DND-41 (cell line): ENCODE results near the gene GNAT1.
A peak's percentile ranks its signal among the peaks of the same experiment; 100 is the strongest.

ENCODE experiments used
- ATAC-seq: fragments of 200-7000 bp; cut with Tn5 transposase; 3 replicates; pipeline ENCODE4 v1.9.1; 2021; ENCODE audit warnings: low read depth; ENCODE audit not compliant: insufficient read depth
- DNase-seq: peaks from one replicate; pipeline ENCODE4 v3.0.0-alpha.2; 2020
- H2AFZ ChIP-seq: 2 replicates; pipeline ENCODE4 v1.6.0; 2012; ENCODE audit warnings: low read depth, low read length
- H3K27ac ChIP-seq: 2 replicates; pipeline ENCODE4 v1.5.1; 2012; ENCODE audit warnings: low read length, inconsistent platforms
- H3K27me3 ChIP-seq: fragments of 200-600 bp; sonication (generic); 2 replicates; pipeline ENCODE4 v1.6.0; 2012; ENCODE audit warnings: low read length, mild to moderate bottlenecking, inconsistent platforms; ENCODE audit not compliant: insufficient read depth, poor library complexity
- H3K36me3 ChIP-seq: 2 replicates; pipeline ENCODE4 v1.5.1; 2012; ENCODE audit warnings: low read length, inconsistent platforms; ENCODE audit not compliant: insufficient read depth
- H3K4me1 ChIP-seq: 2 replicates; pipeline ENCODE4 v1.5.1; 2012; ENCODE audit warnings: mild to moderate bottlenecking, low read length; ENCODE audit not compliant: insufficient read depth
- H3K4me2 ChIP-seq: 2 replicates; pipeline ENCODE4 v1.6.0; 2012; ENCODE audit warnings: mild to moderate bottlenecking, moderate library complexity, low read length, inconsistent platforms; ENCODE audit not compliant: insufficient read depth
- H3K4me3 ChIP-seq, 2 experiments: fragments of 200-600 bp in 1 of 2; shearing (Covaris generic) in 1 of 2; 2 replicates each; pipeline ENCODE4 v1.5.1; 2012 to 2016; ENCODE audit warnings: inconsistent platforms in 2 of 2, low read length in 2 of 2, mild to moderate bottlenecking in 2 of 2, low read depth in 1 of 2, moderate library complexity in 1 of 2
- H3K79me2 ChIP-seq: 2 replicates; pipeline ENCODE4 v1.6.0; 2012; ENCODE audit warnings: low read length, inconsistent platforms; ENCODE audit not compliant: insufficient read depth
- H3K9ac ChIP-seq: 2 replicates; pipeline ENCODE4 v1.6.0; 2012; ENCODE audit warnings: low read depth, mild to moderate bottlenecking, inconsistent platforms, low read length, moderate library complexity
- H3K9me3 ChIP-seq: 2 replicates; pipeline ENCODE4 v1.5.1; 2012; ENCODE audit warnings: low read length, moderate library complexity, mild to moderate bottlenecking, inconsistent platforms; ENCODE audit not compliant: insufficient read depth, severe bottlenecking
- H4K20me1 ChIP-seq: 2 replicates; pipeline ENCODE4 v1.6.0; 2012; ENCODE audit warnings: low read length; ENCODE audit not compliant: insufficient read depth
- EZH2 ChIP-seq: IDR thresholded peaks from 3 replicates; pipeline ENCODE4 v1.6.1; 2012; ENCODE audit warnings: borderline replicate concordance, low read depth, mild to moderate bottlenecking, moderate library complexity, low read length, inconsistent platforms; ENCODE audit not compliant: severe bottlenecking
- TF ChIP-seq, protein P1 (sequence below): IDR thresholded peaks from 2 replicates; pipeline ENCODE4 v1.5.1; 2012; ENCODE audit warnings: borderline replicate concordance, low read length, moderate library complexity, mild to moderate bottlenecking; ENCODE audit not compliant: poor library complexity, severe bottlenecking; ENCODE audit errors: extremely low read depth

The GNAT1 gene

DNA sequence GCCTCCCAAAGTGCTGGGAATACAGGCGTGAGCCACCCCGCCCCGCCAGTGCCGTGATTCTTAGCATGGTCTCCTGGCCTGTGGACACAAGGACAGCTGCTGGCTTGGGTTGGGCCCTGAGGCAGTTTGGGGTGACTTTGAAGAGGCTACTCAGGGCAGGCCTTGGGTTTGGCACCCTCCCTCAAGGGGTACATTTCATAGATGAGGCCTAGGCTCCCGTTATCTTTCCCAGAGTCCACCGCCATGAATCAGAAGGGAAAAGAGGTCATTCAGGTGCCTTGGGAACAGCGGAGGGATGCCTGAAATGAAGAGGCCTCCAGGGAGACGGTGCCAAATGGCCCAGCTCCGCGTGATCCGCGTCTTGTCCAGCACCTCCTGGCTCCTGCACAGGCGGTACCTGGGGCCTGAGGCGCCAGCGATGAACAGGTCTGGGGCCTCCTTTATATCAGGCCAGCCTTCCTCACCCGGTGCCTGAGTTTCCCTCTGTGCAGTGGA, 53.9 kb downstream of the GNAT1 start:
- peak overlapping the region; percentile 66 for H3K4me2 ChIP-seq
- no peak for ATAC-seq

DNA sequence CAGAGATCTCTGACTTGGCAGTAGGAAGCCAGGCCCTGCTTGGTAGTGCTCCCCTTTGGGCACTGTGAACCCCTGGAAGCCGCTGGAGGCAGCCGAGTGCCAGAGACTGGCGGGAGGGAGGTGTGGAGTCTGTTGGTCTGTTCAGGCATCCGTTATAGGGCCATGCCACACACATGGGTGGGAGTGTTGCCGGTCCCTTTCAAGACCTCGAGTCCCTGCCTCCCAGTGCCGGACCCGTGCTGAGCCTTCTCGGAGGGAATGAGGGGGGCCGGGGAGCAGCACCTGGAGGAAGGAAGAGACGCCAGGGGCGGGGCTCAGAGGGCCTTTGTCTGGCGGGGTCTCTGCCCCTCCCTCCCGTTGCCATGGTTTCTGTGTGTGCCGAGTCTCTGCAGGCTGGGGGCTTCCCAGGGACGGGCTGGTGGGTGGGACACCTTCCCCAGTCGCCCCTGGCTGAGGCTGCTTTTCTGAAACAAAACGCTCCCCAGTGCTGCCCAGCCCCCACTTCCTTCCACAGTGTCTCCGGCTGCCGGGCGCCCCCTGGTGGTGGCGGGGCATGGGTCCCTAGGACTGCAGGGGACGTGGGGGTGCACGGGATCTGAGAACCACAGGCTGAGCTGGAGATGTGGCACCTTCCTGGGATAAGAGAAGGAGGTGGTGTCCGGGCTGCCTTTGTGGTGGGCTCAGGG, 54.6 kb downstream of the GNAT1 start:
- H3K9me3 ChIP-seq, result no peaks in the 10 kb centered on the region
- no peak for TF ChIP-seq EZH2
- TF ChIP-seq, protein P1, sequence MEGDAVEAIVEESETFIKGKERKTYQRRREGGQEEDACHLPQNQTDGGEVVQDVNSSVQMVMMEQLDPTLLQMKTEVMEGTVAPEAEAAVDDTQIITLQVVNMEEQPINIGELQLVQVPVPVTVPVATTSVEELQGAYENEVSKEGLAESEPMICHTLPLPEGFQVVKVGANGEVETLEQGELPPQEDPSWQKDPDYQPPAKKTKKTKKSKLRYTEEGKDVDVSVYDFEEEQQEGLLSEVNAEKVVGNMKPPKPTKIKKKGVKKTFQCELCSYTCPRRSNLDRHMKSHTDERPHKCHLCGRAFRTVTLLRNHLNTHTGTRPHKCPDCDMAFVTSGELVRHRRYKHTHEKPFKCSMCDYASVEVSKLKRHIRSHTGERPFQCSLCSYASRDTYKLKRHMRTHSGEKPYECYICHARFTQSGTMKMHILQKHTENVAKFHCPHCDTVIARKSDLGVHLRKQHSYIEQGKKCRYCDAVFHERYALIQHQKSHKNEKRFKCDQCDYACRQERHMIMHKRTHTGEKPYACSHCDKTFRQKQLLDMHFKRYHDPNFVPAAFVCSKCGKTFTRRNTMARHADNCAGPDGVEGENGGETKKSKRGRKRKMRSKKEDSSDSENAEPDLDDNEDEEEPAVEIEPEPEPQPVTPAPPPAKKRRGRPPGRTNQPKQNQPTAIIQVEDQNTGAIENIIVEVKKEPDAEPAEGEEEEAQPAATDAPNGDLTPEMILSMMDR, result peak; percentile 99
- peak overlapping the region; percentile 52 for H3K9ac ChIP-seq
- peak overlapping the region in 1 of 2 experiments; percentile 46; a peak in 2 of 4 replicates for H3K4me3 ChIP-seq
- peaks cover 46% of the 10 kb centered on the region for H3K4me1 ChIP-seq
- H4K20me1 ChIP-seq, result peaks cover 90% of the 10 kb centered on the region
- peak; percentile 93 for DNase-seq
- H3K79me2 ChIP-seq, result peaks cover 97% of the 10 kb centered on the region
- H3K36me3 ChIP-seq, result peaks cover 77% of the 10 kb centered on the region
- no peaks in the 10 kb centered on the region for H3K27me3 ChIP-seq
- H3K4me2 ChIP-seq, result peak overlapping the region; percentile 66
- peak overlapping the region; percentile 48 for H2AFZ ChIP-seq
- peak; percentile 85 for ATAC-seq
- peak overlapping the region; percentile 71 for H3K27ac ChIP-seq

More for the DNA sequence above, 53.9 kb downstream of the GNAT1 start:
- Histone ChIP-seq H3K79me2 (peaks cover 97% of the 10 kb centered on the region), H3K27ac (peak overlapping the region; percentile 71), H3K36me3 (peaks cover 75% of the 10 kb centered on the region), H3K4me3 (peak overlapping the region in 1 of 2 experiments; percentile 46; a peak in 2 of 4 replicates), H3K27me3 (no peaks in the 10 kb centered on the region), H3K4me1 (peaks cover 49% of the 10 kb centered on the region), H2AFZ (no peak overlapping the region), H3K9me3 (no peaks in the 10 kb centered on the region), H4K20me1 (peaks cover 90% of the 10 kb centered on the region), H3K9ac (peak overlapping the region; percentile 52)
- no peak for TF ChIP-seq EZH2
- TF ChIP-seq, protein P1, result no peak
- DNase-seq, result no peak

DNA sequence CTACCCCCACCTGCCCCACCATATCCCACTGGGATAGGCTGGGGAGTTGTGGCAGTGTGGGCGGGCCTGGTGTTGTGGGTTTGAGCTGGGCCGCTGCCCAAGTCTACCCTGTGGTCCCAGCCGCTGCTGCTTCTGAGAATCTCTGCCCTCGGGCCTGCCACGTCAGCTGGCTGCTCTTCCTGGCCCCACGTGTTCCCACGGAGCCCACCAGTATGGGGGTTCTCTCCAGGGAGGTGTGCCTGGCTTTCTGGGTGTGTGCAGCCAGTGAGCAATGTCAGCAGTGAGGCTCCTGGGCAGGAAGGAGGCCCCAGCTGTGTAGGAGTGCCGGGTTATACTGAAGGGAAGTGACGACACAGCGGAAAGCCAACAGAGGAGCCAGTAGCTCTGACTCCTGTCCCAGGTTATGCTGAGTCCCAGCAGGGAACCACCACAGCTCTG, 55.1 kb downstream of the GNAT1 start:
- Histone ChIP-seq H3K4me3 (peak overlapping the region in 1 of 2 experiments; percentile 46; a peak in 2 of 4 replicates), H3K27ac (peak overlapping the region; percentile 71), H3K9ac (peak overlapping the region; percentile 52), H3K4me1 (peaks cover 41% of the 10 kb centered on the region), H3K9me3 (no peaks in the 10 kb centered on the region), H2AFZ (no peak overlapping the region), H3K27me3 (no peaks in the 10 kb centered on the region), H4K20me1 (peaks cover 90% of the 10 kb centered on the region), H3K36me3 (peaks cover 77% of the 10 kb centered on the region), H3K79me2 (peaks cover 97% of the 10 kb centered on the region), H3K4me2 (peak overlapping the region; percentile 66)
- DNase-seq (peak; percentile 85), ATAC-seq (peak; percentile 78)
- TF ChIP-seq, protein P1, result no peak
- no peak for TF ChIP-seq EZH2
